GM19025 (cell line): ENCODE data around the gene PLPPR4.
"Not testable (repeated sequence)": the region's sequence is repeated elsewhere in the genome, so short reads cannot be mapped to it uniquely, and the experiment has no call there.

Experiments
- ATAC-seq: cut with Tn5 transposase; IDR thresholded peaks from one replicate; pipeline ENCODE4 v1.9.1; 2021; ENCODE audit warnings: mild to moderate bottlenecking, low read depth, moderate library complexity; ENCODE audit not compliant: unreplicated experiment

Gene PLPPR4

GRCh38 chr1:99264201-99265021, at the start of gene PLPPR4:
Gene PLPPR4, plus strand, starts transcription at chr1:99264492. Its CDS starts 102 bp downstream, at chr1:99264594.
- ATAC-seq = no peak

DNA sequence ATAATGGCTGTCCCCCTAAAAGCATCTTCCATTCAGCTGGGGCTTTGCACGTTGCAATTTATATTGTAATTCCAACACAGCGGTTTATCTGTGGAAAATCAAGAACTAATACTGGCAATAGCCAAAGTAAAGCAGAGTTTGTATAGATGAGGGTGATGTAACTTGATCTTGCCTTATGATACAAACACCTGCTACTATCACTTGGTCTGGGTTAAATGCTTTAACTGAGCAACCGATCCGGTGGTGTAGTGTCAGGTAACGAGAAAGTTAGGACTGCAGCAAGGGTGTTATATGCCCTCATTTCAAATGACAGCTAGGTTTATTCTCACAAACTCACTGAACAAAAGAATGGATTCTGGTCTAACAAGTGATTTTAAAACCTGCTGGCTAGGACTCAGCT, 47.3 kb upstream of the PLPPR4 start:
- ATAC-seq = no peak

- no peak for ATAC-seq
Measured at GRCh38 chr1:99217599-99217998, 46.7 kb upstream of the PLPPR4 start.

- no peak for ATAC-seq
Measured at GRCh38 chr1:99218572-99218971, 45.7 kb upstream of the PLPPR4 start.

DNA sequence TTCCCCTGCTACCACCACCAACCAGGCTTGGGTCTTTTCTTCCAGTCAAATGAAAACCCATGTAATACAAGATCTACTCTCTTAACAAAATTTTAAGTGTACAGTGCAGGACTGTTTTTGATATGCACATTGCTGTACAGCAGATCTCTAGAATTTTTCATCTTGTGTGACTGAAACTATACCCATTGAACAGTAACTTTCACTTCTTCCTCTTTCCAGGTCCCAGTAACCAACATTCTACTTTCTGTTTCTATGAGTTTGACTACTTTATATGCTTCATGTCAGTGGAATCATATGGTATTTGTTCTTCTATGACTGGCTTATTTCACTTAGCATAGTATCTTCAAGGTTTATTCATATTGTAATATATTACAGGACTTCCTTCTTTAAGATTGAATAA, 45.3 kb upstream of the PLPPR4 start:
- ATAC-seq = no peak

DNA sequence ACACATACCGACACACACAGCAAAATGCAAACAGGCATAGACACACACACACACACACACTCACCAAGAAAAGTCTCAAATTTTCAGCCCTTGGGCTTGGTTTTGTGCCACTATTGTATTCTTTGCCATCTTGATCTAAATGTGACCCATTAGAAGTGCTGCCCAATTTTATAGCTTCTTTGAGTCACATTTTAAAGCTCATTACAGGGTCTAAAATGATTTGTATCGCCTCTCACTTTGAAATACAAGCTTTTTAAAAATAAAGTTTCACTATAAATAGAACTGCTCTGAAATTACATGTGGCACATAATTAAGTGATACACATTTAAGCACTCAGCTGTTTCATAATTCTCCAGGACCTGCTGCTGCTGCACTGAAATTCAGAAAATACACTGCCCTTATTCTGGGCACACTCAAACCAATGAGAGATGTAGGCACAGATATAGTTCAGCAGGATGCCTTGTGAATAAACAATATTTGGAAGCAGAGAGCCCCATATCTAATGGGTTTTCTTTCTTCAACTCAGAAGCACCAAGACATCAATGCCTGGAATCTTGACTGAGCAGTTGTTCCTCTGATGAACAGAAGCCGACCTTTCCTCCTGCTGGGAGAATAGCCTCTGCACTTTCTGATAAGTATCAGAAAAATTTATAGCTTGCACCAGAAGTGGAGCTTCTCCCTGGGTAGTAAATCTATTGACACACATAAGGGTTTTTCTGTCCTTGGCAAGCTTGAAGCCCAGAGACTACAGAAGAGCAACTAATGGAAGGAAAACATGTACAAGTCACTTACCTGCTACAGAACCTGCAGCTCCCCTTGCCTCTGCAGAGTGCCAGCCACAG, 37.0 kb upstream of the PLPPR4 start:
- no peak for ATAC-seq

DNA sequence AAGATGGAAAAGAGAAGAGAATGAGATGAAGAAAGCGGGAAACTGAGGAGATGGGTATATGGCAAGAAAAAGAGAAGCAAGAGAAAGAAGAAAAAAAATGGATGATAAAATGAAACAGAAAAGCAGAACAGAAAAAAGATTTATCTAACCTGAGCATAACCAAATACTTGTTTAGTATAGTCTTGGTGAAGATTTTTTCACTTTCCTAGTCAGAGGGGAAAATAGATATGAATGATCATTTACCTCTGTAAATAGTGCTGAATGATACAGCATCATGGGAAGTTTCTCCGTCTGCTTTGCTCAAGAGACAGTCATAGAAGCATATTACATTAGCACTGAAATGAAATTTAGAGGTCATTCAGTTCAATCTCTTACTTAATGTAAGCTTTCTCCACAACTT, 36.1 kb upstream of the PLPPR4 start:
- no peak for ATAC-seq

DNA sequence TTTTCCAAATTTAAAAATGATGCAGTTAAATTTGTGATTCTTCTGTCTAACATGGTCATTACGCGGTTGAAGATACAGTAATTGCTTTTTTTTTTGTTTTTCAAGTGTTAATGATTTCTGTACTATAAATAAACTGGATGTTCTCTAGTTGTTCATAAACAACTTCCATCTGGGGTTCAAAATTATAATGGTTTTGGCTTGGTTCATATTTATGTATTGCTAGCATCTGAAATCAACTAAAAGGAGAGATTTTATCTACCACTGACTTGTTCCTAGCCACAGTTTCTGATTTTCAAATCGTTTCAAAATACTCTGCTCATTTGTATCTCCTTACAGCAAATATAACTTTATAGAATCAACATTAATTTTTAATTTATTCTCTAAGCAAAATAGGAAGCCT, 35.2 kb upstream of the PLPPR4 start:
- no peak for ATAC-seq

DNA sequence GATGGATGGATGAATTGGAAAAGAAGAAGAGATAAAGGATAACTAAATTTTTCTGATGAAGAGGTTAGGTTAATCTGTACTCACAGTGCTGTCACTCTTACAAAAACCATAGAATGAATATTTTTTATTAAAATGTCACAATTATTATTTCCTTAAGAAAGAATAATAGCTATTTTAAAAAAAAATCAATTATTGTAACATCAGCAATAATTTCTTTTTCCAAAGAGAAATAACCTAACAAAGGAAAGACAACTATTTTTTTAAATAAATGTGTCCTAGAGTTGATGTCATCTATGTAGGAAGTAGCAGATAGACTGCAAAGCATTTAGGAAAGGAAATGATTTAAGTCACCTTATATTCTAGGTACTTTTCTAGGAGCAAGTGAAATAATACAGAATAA, 33.6 kb upstream of the PLPPR4 start:
- no peak for ATAC-seq

DNA sequence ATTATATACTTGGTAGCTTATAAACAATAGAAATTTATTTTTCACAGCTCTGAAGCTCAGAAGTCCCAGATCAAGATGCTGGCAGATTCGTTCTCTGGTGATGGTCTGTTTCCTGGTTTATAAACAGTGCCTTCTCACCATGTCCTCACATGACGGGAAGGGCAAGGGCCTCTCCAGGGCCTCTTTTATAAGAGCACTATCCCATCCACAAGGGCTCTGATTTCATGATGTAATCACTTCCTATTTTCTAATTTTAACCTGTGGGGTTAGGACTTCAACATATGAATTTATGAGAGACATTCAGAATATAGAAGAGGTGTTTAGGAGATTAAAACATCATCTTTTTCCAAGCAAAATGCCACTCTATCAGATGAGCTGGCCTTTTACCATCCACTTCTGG, 32.1 kb upstream of the PLPPR4 start:
- ATAC-seq = no peak

GRCh38 chr1:99233446-99233845, 30.8 kb upstream of the PLPPR4 start:
- no peak for ATAC-seq

- ATAC-seq = no peak
Measured at GRCh38 chr1:99236756-99237155, 27.5 kb upstream of the PLPPR4 start.

GRCh38 chr1:99239690-99240089, 24.6 kb upstream of the PLPPR4 start:
- no peak for ATAC-seq

DNA sequence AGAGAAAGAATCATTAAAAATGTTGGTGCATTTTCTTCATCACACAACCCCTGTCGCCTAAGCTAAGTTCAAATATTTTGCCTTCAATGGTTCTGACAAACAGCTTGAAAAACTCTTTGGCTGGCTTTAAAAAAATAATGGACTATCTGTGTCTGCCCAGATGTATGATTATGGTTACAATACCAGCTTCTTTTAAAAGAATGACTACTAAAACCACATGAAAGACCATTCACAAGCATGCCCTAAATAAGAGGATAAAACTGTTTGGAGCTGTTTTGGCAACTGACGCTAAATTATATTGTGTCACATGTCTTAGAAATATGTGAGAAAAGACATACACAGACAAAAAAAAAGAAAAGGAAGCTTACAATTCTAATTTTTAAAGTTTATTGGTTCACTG, 23.7 kb upstream of the PLPPR4 start:
- ATAC-seq = no peak

DNA sequence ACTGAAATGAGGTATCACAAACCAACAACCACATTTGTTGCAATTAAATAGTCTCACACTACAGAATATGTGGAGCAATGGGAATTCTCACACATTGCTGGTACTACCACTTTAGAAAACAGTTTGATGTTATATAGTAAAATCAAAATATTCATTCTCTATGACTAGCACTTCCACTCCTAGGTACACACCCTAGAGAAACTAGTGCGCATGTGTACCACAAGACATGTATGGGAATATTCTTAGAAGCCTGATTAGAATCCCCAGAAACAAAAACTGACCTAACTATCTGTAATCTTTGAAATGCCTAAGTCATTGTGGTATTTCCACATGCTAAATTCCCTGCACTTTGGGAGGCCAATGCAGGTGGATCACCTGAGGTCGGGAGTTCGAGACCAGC, 18.1 kb upstream of the PLPPR4 start:
- ATAC-seq = no peak

GRCh38 chr1:99247199-99247598, 17.1 kb upstream of the PLPPR4 start:
- no peak for ATAC-seq

- no peak for ATAC-seq
Measured at GRCh38 chr1:99250728-99251127, 13.6 kb upstream of the PLPPR4 start.

DNA sequence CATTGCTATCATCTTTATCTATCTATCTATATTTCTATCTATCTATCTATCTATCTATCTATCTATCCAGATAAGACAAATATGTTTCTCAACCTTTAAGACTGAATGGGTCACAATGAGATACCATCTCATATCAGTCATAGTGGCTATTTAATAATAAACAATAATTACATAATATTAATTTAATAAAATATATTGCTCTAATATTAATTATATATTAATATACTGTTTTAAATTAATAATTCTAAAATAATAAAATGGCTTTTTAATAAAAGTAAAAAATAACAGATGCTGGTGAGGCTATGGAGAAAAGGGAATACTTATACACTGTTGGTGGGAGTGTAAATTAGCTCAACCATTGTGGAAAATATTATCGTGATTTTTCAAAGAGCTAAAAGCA, 13.0 kb upstream of the PLPPR4 start:
- ATAC-seq = no peak

GRCh38 chr1:99252630-99253029, 11.7 kb upstream of the PLPPR4 start:
- no peak for ATAC-seq

DNA sequence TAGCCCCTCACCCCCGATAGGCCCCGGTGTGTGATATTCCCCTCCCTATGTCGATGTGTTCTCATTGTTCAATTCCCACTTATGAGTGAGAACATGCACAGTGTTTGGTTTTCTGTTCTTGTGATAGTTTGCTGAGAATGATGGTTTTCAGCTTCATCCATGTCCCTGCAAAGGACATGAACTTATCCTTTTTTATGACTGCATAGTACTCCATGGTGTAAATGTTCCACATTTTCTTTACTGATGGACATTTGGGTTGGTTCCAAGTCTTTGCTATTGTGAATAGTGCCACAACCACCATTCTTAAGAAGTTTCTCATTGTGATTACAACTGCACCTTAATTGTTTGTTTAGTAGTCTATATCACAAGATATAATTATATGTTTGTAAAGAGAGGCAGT, 3.9 kb upstream of the PLPPR4 start:
- not testable (repeated sequence) for ATAC-seq

GRCh38 chr1:99265124-99265523, 832 bp downstream of the PLPPR4 start:
- ATAC-seq = no peak

DNA sequence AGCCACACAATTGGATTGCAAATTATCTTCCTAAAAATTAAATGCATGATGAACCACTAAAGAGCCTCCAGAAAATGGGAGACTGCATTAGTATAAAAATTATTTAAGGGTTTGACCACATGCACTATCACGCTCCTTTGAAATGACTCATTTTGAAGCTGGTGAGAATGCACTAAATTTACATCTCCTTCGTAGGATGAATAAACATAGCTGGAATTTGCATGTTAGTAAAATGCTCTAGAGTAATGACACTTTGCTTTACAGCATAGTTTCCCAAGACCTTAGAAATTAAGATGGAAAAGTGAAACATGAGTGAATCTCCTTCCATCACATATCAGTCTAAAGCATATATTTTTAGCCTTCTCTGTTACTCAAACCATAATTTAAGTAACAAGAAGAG, 2.4 kb downstream of the PLPPR4 start:
- no peak for ATAC-seq
